Calu3 (cell line): Measurements from ENCODE around the gene CNEP1R1. TPM values are rescaled to one million over a fixed set of nuclear protein-coding genes. Genes with fewer than 3 reads are reported as not detected.

Experiments used
- Bru-seq: library from RNA; stranded (reverse); fragments of 400-500 nt; gene quantifications from one replicate; lab custom pipeline; 2021; lab: Mats Ljungman, UMichigan
- BruChase-seq, 2 experiments: library from RNA; stranded (reverse); fragments of 400-500 nt; gene quantifications; one replicate each; lab custom pipeline; 2021; lab: Mats Ljungman, UMichigan
- BruUV-seq: library from RNA; stranded (reverse); fragments of 400-500 nt; replicated peaks from 2 replicates; lab custom pipeline; 2021; lab: Mats Ljungman, UMichigan
- CTCF ChIA-PET: fragments of 300-600 bp; sonication (Branson Sonifier 250); formaldehyde crosslinking; loops from one replicate; lab custom pipeline; 2022; ENCODE audit warnings: antibody characterized with exemption; lab: Charles Lee
- DNase-seq: peaks from one replicate; pipeline ENCODE4 v3.0.0; 2022
- H3K27ac Mint-ChIP-seq: one replicate; pipeline ENCODE4 v1.8.0; 2022; ENCODE audit warnings: mixed read lengths; ENCODE audit not compliant: unreplicated experiment
- H3K27me3 Mint-ChIP-seq: one replicate; pipeline ENCODE4 v1.8.0; 2022; ENCODE audit warnings: mixed read lengths; ENCODE audit not compliant: unreplicated experiment
- H3K36me3 Mint-ChIP-seq: one replicate; pipeline ENCODE4 v1.8.0; 2022; ENCODE audit warnings: mild to moderate bottlenecking, moderate library complexity, mixed read lengths; ENCODE audit not compliant: insufficient read depth, unreplicated experiment
- H3K4me1 Mint-ChIP-seq: one replicate; pipeline ENCODE4 v1.8.0; 2022; ENCODE audit warnings: mild to moderate bottlenecking, low read depth, mixed read lengths; ENCODE audit not compliant: unreplicated experiment
- H3K4me3 Mint-ChIP-seq: one replicate; pipeline ENCODE4 v1.8.0; 2022; ENCODE audit warnings: mild to moderate bottlenecking, low read depth, moderate library complexity, mixed read lengths; ENCODE audit not compliant: unreplicated experiment
- H3K9me3 Mint-ChIP-seq: one replicate; pipeline ENCODE4 v1.8.0; 2022; ENCODE audit warnings: low read depth, mixed read lengths; ENCODE audit not compliant: unreplicated experiment
- CTCF ChIP-seq: fragments of 200-600 bp; IDR thresholded peaks from one replicate; pipeline ENCODE4 v1.8.0; 2022; ENCODE audit warnings: antibody characterized with exemption; ENCODE audit not compliant: unreplicated experiment
- intact Hi-C: fragments of 100-400 bp; cut with micrococcal nuclease; formaldehyde crosslinking; loops from one replicate; pipeline ENCODE4 v1.10.0; 2022; ENCODE audit not compliant: unreplicated experiment
- long read RNA-seq: library from polyadenylated mRNA; stranded (forward); transcript quantifications from one replicate; pipeline ENCODE4 v2.0.0, GENCODE V29; 2022
- total RNA-seq: library from RNA; stranded (reverse); gene quantifications from 2 replicates; pipeline ENCODE4 v1.2.3, GENCODE V29; 2022

Gene CNEP1R1
- total RNA-seq: 21.8 and 23.2 TPM in 2 replicates
- Bru-seq, nascent RNA: percentile 81 among the genes with signal in this experiment
- BruChase-seq, experiment 1, labeled RNA remaining after a 6-hour chase: percentile 74 among the genes with signal in this experiment
- BruChase-seq, experiment 2, labeled RNA remaining after a 2-hour chase: percentile 89 among the genes with signal in this experiment
- long read RNA-seq, transcript CNEP1R1-203 (7 exons, 2,965 nt): minor isoform, 11 of 52 reads
- long read RNA-seq, transcript CNEP1R1-202 (6 exons, 2,117 nt): major isoform, 36 of 52 reads
- long read RNA-seq, partial matches to known transcripts: 2 of 52 reads
- long read RNA-seq, other reads (novel, unspliced or antisense): 3 of 52 reads

DNA sequence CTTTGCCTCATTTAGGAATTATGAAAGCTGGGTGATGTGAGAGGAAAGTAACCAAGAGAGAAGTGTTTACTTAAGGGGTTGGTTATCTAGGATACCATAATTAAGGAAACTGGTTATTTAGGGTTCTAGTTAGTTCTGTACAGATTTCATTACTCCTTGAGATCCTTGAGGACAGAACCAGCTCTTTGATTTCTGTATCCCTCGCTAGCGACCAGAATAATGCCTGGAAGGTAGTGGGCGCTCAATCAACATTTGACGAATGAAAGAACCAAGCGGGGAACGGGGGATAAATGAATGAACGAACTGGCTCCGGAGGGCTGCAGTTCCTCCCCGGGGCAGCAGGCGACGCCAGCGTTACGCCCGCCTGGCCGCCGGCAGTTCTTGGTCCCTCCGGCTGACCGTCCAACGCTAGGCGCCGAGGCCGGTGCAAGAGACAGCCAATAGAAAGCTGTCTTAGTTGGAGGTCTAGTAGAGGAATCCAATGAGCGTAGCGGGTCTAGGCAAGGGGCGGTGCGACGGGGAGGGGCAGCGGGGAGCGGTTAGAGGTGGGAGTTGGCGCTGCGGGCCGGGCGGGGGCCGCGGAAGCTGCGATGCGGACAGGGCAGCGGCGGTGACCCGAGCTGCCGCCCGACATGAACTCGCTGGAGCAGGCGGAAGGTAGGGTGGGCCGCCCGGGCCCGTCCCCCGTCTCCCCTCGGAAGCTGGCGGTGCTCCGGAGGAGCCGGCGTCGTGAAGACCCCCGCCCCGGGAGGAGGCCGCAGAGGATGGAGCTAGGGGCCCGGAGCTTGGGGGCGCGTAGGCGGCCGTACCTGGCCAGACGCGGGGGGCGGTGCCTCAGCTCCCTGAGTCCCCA is at the start of gene CNEP1R1:
TSS of gene CNEP1R1 (plus strand) at position 542 of the 853 bp plus-strand sequence. CDS start at position 633, 91 bp downstream.
- Mint-ChIP-seq H3K27me3 (peaks cover 27% of the 10 kb centered on the region), H3K27ac (peak within 1 kb of the TSS; percentile 86), H3K36me3 (peaks cover 21% of the 10 kb centered on the region), H3K4me1 (no peaks in the 10 kb centered on the region), H3K9me3 (no peaks in the 10 kb centered on the region), H3K4me3 (peak within 1 kb of the TSS; percentile 89)
- CTCF ChIA-PET: interaction anchor here (0.6 to 2.2 kb wide), 21 partner anchors 9 to 781 kb away, joined by 3 to 80 read pairs (median 4); partner anchors contain the start of gene HEATR3
- peak; percentile 97 for DNase-seq
- no TSS peak for BruUV-seq
- peak; percentile 99 for TF ChIP-seq CTCF
- intact Hi-C loops: loop anchor here (1.0 to 10.0 kb wide), 4 partner anchors 42 to 330 kb away; no protein-coding TSS in a partner anchor

DNA sequence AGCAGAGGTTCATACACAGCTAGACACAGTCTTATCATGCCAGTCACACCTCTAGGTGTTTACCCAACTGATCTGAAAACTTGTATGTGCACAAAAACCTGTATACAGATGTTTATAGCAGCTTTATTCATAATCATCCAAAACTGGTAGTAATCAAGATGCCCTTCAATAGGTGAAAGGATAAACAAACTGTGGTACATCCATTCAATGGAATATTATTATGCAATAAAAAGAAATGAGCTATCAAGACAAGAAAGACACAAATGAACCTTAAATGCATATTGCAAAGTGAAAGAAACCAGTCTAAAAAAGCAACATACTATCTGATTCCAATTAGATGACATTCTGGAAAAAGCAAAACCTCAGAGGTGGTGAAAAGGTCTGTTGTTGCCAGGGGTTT is 47.6 kb upstream of the CNEP1R1 start:
- H3K9me3 Mint-ChIP-seq: no peaks in the 10 kb centered on the region
- no peaks in the 10 kb centered on the region for H3K4me1 Mint-ChIP-seq
- H3K27me3 Mint-ChIP-seq: peaks cover 40% of the 10 kb centered on the region
- no TSS peak for BruUV-seq
- no peak for DNase-seq
- CTCF ChIA-PET: interaction anchor here (0.7 kb wide), 2 partner anchors 13 to 382 kb away, joined by 3 read pairs; no protein-coding TSS in a partner anchor
- no peak overlapping the region for H3K4me3 Mint-ChIP-seq
- intact Hi-C loops: no loop called here
- H3K36me3 Mint-ChIP-seq: no peaks in the 10 kb centered on the region
- no peak overlapping the region for H3K27ac Mint-ChIP-seq
- no peak for TF ChIP-seq CTCF

GRCh38 chr16:49978569-49979326 is 46.3 kb upstream of the CNEP1R1 start:
- no peak overlapping the region for H3K4me3 Mint-ChIP-seq
- BruUV-seq: no TSS peak
- no peak for DNase-seq
- no peaks in the 10 kb centered on the region for H3K9me3 Mint-ChIP-seq
- CTCF ChIA-PET: no interaction called here
- intact Hi-C loops: no loop called here
- no peaks in the 10 kb centered on the region for H3K4me1 Mint-ChIP-seq
- peaks cover 27% of the 10 kb centered on the region for H3K27me3 Mint-ChIP-seq
- no peak for TF ChIP-seq CTCF
- no peak overlapping the region for H3K27ac Mint-ChIP-seq
- H3K36me3 Mint-ChIP-seq: no peaks in the 10 kb centered on the region

DNA sequence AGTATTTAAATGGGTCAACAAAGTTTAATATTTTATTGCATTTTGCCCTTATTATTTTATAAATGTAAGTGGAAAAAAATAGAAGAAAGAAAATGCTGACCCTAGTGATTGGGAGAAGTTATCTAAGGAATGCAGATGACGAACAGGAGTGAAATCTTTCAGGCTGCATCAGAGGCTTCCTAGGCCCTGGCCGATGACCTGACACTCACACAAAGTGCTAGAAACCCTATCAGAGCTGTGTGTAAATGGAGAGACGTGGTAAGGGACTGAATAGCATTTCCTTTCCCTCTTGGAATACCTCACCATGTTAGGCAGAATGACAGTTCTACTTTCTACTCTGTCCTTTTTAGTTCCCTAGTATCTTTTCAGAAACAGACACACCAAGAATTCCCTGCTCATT is 44.9 kb upstream of the CNEP1R1 start:
- intact Hi-C loops: no loop called here
- CTCF ChIA-PET: no interaction called here
- Mint-ChIP-seq H3K4me1 (no peaks in the 10 kb centered on the region), H3K27ac (no peak overlapping the region), H3K9me3 (no peaks in the 10 kb centered on the region), H3K36me3 (no peaks in the 10 kb centered on the region), H3K4me3 (no peak overlapping the region), H3K27me3 (peaks cover 17% of the 10 kb centered on the region)
- no peak for DNase-seq
- TF ChIP-seq CTCF: no peak
- no TSS peak for BruUV-seq
